ENCODE measurements around the gene HMGXB3.

The HMGXB3 gene

DNA sequence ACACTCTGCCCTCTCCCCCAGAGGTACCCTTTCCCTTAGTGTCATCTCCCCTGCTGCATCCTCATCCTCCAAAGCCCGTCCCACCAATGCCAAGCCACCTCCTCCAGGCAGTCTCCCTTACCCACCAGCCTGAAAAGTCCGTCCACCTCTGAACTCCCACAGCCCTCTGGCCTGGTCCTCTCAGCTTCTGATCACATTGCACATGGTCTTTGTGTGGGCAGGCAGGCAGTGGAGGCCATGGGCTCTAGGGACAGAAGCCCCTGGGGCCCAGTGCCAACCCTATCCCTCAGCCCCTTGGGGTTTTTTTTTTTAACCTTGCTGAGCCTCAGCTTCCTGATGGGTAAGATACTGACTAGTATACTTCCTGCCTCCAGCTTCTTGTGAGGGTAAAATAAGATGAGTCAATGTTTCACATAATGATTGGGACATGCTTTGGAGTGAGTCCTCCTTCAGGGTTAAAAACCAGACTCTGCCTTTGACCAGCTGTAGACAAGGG lies 66.4 kb downstream of the HMGXB3 start:
- Histone ChIP-seq H3K4me1 (ENCODE audit: control insufficient read depth, insufficient read depth, low read length) (peaks cover 8% of the 10 kb centered on the region), H3K36me3 (ENCODE audit: control insufficient read depth, insufficient read depth, low read length) (no peaks in the 10 kb centered on the region), H3K4me3 (ENCODE audit: insufficient read depth, low read depth, low read length) (no peak overlapping the region), H3K9me3 (ENCODE audit: control insufficient read depth, low read length) (no peaks in the 10 kb centered on the region), H3K27me3 (ENCODE audit: control insufficient read depth, insufficient read depth, low read length, poor library complexity, severe bottlenecking) (no peaks in the 10 kb centered on the region), H3K27ac (ENCODE audit: insufficient read depth, low read depth, low read length, poor library complexity, severe bottlenecking) (no peak overlapping the region)
- 93 to 95% methylated on average over 2 of the region's 2 CpGs for WGBS, 2 experiments

DNA sequence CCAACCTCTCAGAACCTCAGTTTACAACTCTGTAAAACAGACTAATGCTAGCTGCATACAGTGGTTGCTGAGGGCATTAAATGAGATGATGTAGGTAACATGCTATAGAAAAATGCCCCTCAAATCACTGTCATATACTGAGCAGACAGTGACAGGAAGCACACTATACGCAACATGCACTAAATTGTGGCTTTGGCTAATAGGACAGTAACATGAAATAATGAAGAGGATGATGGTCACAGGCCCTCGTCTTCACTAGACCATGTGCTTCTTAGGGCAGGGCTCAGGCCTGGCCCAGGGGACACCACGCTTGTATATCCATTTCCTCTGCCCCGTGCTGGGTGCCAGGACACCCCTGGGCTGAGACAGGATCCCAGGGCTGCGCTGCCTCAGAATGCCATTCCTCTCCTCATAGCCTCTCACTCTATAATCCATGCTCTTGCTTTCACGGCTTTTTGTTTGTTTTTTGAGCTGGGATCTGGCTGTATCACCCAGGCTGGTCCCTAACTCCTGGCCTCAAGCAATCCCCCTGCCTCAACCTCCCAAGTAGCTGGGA lies 66.9 kb downstream of the HMGXB3 start:
- Histone ChIP-seq H3K4me1 (ENCODE audit: control insufficient read depth, insufficient read depth, low read length) (peaks cover 8% of the 10 kb centered on the region), H3K4me3 (ENCODE audit: insufficient read depth, low read depth, low read length) (no peak overlapping the region), H3K36me3 (ENCODE audit: control insufficient read depth, insufficient read depth, low read length) (no peaks in the 10 kb centered on the region), H3K9me3 (ENCODE audit: control insufficient read depth, low read length) (no peaks in the 10 kb centered on the region), H3K27ac (ENCODE audit: insufficient read depth, low read depth, low read length, poor library complexity, severe bottlenecking) (no peak overlapping the region), H3K27me3 (ENCODE audit: control insufficient read depth, insufficient read depth, low read length, poor library complexity, severe bottlenecking) (no peaks in the 10 kb centered on the region)
- WGBS, 2 experiments: 93 to 95% methylated on average over 6 of the region's 6 CpGs

DNA sequence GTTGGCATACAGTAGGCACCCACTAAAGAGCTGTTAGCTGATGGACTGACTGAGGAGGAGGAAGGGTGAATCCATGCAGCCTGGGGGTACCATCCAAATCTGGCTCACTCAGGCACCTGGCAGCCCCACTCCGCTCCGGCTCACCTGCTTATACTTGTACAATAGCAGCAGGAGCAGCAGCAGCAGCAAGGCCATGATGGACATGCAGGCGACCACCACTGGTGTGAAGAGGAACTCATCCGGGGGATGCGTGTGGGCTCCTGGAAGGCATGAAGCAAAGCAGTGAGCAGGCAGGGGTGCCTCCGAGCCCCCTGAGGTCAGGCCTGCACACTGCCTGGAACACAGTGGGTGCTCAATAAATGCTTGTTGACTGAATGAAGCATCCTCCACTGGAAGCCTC lies 67.5 kb downstream of the HMGXB3 start:
- H3K27me3 ChIP-seq (ENCODE audit: control insufficient read depth, insufficient read depth, low read length, poor library complexity, severe bottlenecking): no peaks in the 10 kb centered on the region
- 95% methylated on average over 6 of the region's 6 CpGs for whole genome bisulfite sequencing, 2 experiments
- H3K27ac ChIP-seq (ENCODE audit: insufficient read depth, low read depth, low read length, poor library complexity, severe bottlenecking): no peak overlapping the region
- no peaks in the 10 kb centered on the region for H3K9me3 ChIP-seq (ENCODE audit: control insufficient read depth, low read length)
- H3K4me1 ChIP-seq (ENCODE audit: control insufficient read depth, insufficient read depth, low read length): peaks cover 8% of the 10 kb centered on the region
- no peaks in the 10 kb centered on the region for H3K36me3 ChIP-seq (ENCODE audit: control insufficient read depth, insufficient read depth, low read length)
- no peak overlapping the region for H3K4me3 ChIP-seq (ENCODE audit: insufficient read depth, low read depth, low read length)

DNA sequence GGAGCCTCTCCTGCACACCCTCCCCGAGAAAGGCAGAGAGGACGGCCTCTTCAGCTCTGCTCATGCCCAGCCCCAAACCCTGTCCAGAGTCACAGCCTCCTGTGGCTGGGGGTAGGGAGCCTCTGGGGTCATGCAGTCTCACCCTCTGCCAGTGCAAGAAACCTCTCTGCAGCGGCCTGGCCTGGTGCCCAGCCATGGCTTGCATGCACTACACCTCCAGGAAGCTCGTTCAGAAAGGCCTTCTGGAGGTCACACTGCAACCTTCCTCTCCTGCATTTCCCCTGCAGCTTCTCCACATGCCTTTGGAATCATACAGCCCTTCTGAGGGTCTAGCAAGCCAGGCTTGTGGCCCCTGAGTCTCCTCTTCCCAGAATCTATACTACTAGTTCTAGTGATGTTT lies 67.9 kb downstream of the HMGXB3 start:
- WGBS, 2 experiments: 88 to 92% methylated on average over 4 of the region's 4 CpGs
- no peak overlapping the region for H3K27ac ChIP-seq (ENCODE audit: insufficient read depth, low read depth, low read length, poor library complexity, severe bottlenecking)
- H3K36me3 ChIP-seq (ENCODE audit: control insufficient read depth, insufficient read depth, low read length): no peaks in the 10 kb centered on the region
- H3K27me3 ChIP-seq (ENCODE audit: control insufficient read depth, insufficient read depth, low read length, poor library complexity, severe bottlenecking): no peaks in the 10 kb centered on the region
- H3K4me1 ChIP-seq (ENCODE audit: control insufficient read depth, insufficient read depth, low read length): peaks cover 8% of the 10 kb centered on the region
- H3K4me3 ChIP-seq (ENCODE audit: insufficient read depth, low read depth, low read length): no peak overlapping the region
- no peaks in the 10 kb centered on the region for H3K9me3 ChIP-seq (ENCODE audit: control insufficient read depth, low read length)

DNA sequence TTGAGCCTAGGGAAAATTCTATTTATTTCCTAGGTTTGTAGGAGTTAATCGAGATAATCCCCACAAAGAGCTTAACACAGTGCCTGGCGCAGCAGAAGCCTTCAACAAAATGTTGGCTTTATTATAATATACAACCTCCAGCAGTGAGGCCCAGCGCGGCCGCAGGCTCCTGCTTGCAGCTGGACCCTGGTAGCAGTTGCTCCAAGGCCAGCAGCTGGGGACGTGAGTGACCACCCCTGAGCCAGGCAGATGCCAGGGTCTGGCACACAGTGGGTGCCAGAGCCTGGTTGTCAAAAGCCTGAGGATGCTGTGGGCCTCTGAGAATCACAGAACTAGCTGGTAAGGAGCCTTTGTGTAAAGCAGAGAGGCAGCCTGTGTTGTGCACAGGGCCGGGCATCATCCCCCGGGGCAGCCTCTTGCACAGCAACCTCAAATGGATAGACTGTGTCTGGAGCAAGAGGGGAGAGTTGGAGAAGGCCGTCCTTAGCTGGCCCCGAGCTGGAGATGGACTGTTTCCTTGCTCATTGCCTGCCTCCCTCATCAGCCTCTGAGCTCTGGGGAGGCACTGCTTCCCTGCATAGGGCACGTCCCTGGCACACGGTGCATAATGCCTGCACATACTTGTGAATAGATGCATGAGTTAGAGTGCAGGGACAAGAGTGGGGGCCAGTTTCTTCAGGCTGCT lies 68.6 kb downstream of the HMGXB3 start:
- whole genome bisulfite sequencing, 2 experiments: 91 to 95% methylated on average over 12 of the region's 12 CpGs
- Histone ChIP-seq H3K27me3 (ENCODE audit: control insufficient read depth, insufficient read depth, low read length, poor library complexity, severe bottlenecking) (no peaks in the 10 kb centered on the region), H3K9me3 (ENCODE audit: control insufficient read depth, low read length) (no peaks in the 10 kb centered on the region), H3K4me1 (ENCODE audit: control insufficient read depth, insufficient read depth, low read length) (peaks cover 7% of the 10 kb centered on the region), H3K36me3 (ENCODE audit: control insufficient read depth, insufficient read depth, low read length) (no peaks in the 10 kb centered on the region), H3K27ac (ENCODE audit: insufficient read depth, low read depth, low read length, poor library complexity, severe bottlenecking) (no peak overlapping the region), H3K4me3 (ENCODE audit: insufficient read depth, low read depth, low read length) (no peak overlapping the region)

DNA sequence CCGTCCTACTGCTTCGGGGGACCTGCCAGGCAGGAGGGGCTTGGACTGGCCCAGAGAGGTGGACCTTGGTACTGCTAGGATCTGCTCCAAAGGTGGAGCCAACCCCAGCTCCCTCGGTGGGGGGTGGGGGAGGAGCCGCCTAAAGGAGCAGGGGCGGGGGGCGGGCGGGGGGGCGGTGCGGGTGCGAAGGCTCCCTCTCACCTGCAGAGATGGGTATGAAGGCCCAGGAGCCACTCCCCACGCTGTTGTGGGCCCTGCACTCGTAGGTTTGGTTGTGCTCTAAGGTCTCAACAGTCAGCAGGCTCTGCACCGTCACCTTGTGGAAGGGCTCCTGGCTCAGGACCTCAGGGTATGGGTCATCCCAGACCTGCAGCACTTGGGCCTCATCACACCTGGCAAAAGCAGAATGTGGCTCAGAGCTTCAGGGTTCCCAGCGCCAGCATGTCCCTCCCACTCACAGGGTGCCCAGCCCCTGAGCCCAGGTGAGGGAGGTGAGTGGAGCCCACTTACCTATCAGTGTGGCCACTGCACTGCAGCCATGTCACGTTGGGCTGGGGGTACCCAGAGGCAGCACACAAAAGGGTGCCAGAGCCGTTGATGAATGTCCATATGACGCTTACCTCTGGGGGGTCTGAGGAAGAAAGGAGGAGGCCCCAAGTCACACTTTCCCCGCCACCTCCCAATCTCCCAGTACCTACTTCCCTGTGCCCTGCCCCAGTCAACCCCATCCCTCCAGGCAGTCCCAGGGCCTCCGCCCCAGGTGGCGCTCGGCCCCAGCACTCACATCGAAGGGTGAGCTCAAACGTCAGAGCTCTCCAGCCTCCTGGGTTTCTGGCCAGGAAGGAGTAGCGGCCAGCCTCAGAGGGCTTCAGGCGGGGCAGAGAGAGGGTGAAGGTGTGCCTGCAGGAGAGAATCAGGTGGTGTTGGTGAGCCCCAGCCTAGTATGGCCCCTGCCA lies 69.4 kb downstream of the HMGXB3 start:
- 77 to 82% methylated on average over 25 of the region's 25 CpGs for WGBS, 2 experiments
- H3K27ac ChIP-seq (ENCODE audit: insufficient read depth, low read depth, low read length, poor library complexity, severe bottlenecking): no peak overlapping the region
- H3K9me3 ChIP-seq (ENCODE audit: control insufficient read depth, low read length): no peaks in the 10 kb centered on the region
- no peaks in the 10 kb centered on the region for H3K36me3 ChIP-seq (ENCODE audit: control insufficient read depth, insufficient read depth, low read length)
- H3K4me3 ChIP-seq (ENCODE audit: insufficient read depth, low read depth, low read length): no peak overlapping the region
- no peaks in the 10 kb centered on the region for H3K27me3 ChIP-seq (ENCODE audit: control insufficient read depth, insufficient read depth, low read length, poor library complexity, severe bottlenecking)
- H3K4me1 ChIP-seq (ENCODE audit: control insufficient read depth, insufficient read depth, low read length): no peaks in the 10 kb centered on the region

DNA sequence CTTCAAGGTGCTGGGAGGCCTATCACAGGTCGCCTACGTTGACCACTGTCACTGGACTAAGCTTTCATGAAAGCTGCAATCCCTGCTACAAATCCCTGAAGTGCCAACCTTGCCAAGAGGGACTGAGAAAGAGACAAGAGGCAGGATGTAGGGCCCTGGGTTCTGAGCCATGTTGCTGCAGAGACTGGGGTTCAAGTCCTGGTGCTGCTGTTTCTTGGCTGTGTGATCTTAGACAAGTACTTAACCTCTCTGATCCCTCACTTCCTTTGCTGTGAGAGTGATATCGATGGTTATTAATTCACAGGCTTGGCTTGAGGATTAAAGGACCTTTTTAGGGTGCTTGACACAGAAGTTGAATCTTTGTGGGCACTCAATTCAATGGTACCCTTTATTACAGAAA lies 70.3 kb downstream of the HMGXB3 start:
- Histone ChIP-seq H3K36me3 (ENCODE audit: control insufficient read depth, insufficient read depth, low read length) (no peaks in the 10 kb centered on the region), H3K27me3 (ENCODE audit: control insufficient read depth, insufficient read depth, low read length, poor library complexity, severe bottlenecking) (no peaks in the 10 kb centered on the region)
- 91 to 93% methylated on average over 3 of the region's 3 CpGs for WGBS, 2 experiments

DNA sequence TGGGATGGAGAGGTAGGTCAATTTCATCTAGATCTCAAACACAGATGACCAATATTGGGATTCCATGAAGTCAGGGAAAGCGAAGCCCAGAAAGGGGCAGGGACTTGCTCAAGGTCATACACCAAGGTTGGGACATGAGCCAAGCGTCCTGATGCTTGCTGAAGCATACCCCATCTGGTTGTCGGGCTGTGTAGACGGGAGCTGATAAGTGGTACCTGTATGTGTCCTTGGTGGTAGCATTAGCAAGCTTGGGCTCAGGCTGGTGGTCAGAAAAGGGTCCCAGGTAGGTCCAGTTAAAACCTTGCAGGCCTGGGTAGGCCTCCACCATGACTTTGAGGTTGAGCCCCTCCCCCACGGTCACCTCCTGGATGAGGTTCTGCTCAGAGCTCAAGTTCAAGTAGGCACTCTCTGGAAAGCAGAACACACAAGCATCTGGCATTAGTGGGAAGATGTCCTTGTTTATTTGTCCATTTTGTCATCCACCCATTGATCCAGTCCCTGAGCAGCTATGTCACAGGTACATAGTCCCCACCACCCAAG lies 72.6 kb downstream of the HMGXB3 start:
- H3K4me1 ChIP-seq (ENCODE audit: control insufficient read depth, insufficient read depth, low read length): no peaks in the 10 kb centered on the region
- H3K4me3 ChIP-seq (ENCODE audit: insufficient read depth, low read depth, low read length): no peak overlapping the region
- H3K27ac ChIP-seq (ENCODE audit: insufficient read depth, low read depth, low read length, poor library complexity, severe bottlenecking): no peak overlapping the region
- no peaks in the 10 kb centered on the region for H3K36me3 ChIP-seq (ENCODE audit: control insufficient read depth, insufficient read depth, low read length)
- no peaks in the 10 kb centered on the region for H3K9me3 ChIP-seq (ENCODE audit: control insufficient read depth, low read length)
- WGBS, 2 experiments: 92 to 97% methylated on average over 5 of the region's 5 CpGs
- no peaks in the 10 kb centered on the region for H3K27me3 ChIP-seq (ENCODE audit: control insufficient read depth, insufficient read depth, low read length, poor library complexity, severe bottlenecking)

More for the DNA sequence above, 70.3 kb downstream of the HMGXB3 start:
- Histone ChIP-seq H3K9me3 (ENCODE audit: control insufficient read depth, low read length) (no peaks in the 10 kb centered on the region), H3K27ac (ENCODE audit: insufficient read depth, low read depth, low read length, poor library complexity, severe bottlenecking) (no peak overlapping the region), H3K4me3 (ENCODE audit: insufficient read depth, low read depth, low read length) (no peak overlapping the region), H3K4me1 (ENCODE audit: control insufficient read depth, insufficient read depth, low read length) (no peaks in the 10 kb centered on the region)

DNA sequence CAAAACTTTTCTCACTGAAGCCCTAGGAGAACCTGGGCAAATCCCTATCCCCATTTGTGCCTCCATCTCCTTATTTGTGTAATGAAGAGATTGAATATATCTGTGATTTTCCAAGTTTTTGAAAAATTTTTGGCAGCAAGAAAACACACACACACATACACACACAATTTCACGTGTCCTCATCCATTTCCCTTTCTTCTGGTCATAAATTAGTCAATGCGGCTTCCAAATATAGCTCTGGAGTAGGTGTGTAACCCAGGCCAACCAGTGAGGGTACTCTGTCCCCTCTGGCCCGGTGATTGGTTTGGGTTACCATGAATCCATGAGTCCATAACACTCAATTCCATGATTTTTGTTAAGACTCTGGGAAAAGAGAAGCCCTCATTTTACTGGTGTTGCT lies 73.1 kb downstream of the HMGXB3 start:
- no peaks in the 10 kb centered on the region for H3K4me1 ChIP-seq (ENCODE audit: control insufficient read depth, insufficient read depth, low read length)
- no peak overlapping the region for H3K27ac ChIP-seq (ENCODE audit: insufficient read depth, low read depth, low read length, poor library complexity, severe bottlenecking)
- no peaks in the 10 kb centered on the region for H3K36me3 ChIP-seq (ENCODE audit: control insufficient read depth, insufficient read depth, low read length)
- no peak overlapping the region for H3K4me3 ChIP-seq (ENCODE audit: insufficient read depth, low read depth, low read length)
- H3K27me3 ChIP-seq (ENCODE audit: control insufficient read depth, insufficient read depth, low read length, poor library complexity, severe bottlenecking): no peaks in the 10 kb centered on the region
- H3K9me3 ChIP-seq (ENCODE audit: control insufficient read depth, low read length): no peaks in the 10 kb centered on the region
- WGBS, 2 experiments: 90 to 92% methylated on average over 3 of the region's 3 CpGs

DNA sequence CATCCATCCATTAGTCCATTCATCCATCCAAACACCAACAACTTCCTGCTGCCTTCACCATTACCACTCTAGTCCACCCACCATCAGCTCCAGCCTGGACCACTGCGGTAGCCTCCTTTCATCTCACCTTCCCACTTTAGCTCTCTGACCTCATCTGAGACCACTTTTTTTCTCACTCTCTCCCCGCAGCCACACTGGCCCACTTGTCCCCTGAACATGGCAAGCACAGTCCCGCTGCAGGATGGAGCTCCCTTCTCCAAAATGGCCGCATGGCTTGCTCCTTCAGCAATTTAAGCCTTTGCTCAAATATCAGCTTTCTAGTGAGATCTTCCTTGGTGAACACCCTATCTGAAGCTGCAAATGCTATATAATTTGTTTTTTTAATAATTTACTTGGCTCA lies 74.7 kb downstream of the HMGXB3 start:
- Histone ChIP-seq H3K4me1 (ENCODE audit: control insufficient read depth, insufficient read depth, low read length) (no peaks in the 10 kb centered on the region), H3K27me3 (ENCODE audit: control insufficient read depth, insufficient read depth, low read length, poor library complexity, severe bottlenecking) (no peaks in the 10 kb centered on the region), H3K27ac (ENCODE audit: insufficient read depth, low read depth, low read length, poor library complexity, severe bottlenecking) (no peak overlapping the region), H3K4me3 (ENCODE audit: insufficient read depth, low read depth, low read length) (no peak overlapping the region), H3K9me3 (ENCODE audit: control insufficient read depth, low read length) (no peaks in the 10 kb centered on the region), H3K36me3 (ENCODE audit: control insufficient read depth, insufficient read depth, low read length) (no peaks in the 10 kb centered on the region)
- WGBS, 2 experiments: 93 to 95% methylated on average over 4 of the region's 4 CpGs

Measured in ectodermal cell (in vitro differentiated cells).